CD4-positive, alpha-beta T cell treated with Interleukin-1 beta for 1 hour (primary cell): ENCODE measurements around the gene THAP4.

ENCODE experiments used
- DNase-seq, 2 donors: peaks; one replicate each; pipeline ENCODE4 v3.0.0-alpha.2; 2020 to 2022

THAP4 gene

DNA sequence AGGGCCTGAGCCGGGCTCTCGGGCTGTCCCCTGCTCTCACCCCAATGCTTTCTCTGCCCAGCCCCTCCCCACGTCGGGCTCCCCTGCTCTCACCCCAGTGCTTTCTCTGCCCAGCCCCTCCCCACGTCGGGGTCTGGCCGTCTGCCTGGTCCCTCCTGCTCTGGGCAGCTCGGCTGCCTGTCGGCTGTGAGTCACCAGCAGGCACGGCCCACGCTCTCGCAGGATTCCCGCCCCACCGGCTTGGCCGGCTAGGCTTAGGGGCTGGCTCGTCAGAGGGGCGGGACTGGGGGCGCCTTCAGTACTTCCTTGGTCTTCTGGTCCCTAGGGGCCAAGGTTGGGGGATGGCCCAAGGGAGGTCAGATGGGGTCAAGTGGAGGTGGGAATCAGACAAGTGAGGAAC lies 75.1 kb downstream of the THAP4 start:
- DNase-seq, result no peak

DNA sequence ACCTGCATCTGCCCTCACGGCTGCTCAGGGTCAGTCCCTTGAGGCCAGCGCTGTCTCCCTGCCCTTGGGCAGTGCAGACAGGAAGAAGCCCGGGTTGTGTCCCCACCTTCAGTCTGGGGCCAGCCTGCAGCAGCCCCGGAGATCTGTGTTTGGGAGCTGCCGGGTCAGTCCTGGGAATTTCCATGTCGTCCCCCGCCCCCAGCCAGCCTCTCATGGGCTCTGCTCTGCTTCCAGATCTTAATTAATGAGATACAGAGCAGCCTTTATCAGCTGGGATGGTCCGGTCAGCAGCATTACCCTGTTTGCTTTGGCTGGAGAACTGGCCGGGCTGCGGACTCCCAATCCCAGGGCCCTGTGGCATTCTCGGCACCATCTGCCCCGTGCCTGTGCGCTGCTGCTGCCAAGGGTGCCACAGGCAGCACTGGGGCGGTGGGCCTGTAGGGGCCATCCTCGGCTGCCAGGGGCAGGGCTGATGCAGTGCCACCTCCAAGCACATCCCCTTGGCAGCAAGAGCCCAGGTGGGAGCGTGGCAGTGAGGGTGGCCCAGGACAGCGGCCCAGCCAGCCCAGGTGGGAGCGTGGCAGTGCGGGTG lies 76.0 kb downstream of the THAP4 start:
- DNase-seq, result no peak

DNA sequence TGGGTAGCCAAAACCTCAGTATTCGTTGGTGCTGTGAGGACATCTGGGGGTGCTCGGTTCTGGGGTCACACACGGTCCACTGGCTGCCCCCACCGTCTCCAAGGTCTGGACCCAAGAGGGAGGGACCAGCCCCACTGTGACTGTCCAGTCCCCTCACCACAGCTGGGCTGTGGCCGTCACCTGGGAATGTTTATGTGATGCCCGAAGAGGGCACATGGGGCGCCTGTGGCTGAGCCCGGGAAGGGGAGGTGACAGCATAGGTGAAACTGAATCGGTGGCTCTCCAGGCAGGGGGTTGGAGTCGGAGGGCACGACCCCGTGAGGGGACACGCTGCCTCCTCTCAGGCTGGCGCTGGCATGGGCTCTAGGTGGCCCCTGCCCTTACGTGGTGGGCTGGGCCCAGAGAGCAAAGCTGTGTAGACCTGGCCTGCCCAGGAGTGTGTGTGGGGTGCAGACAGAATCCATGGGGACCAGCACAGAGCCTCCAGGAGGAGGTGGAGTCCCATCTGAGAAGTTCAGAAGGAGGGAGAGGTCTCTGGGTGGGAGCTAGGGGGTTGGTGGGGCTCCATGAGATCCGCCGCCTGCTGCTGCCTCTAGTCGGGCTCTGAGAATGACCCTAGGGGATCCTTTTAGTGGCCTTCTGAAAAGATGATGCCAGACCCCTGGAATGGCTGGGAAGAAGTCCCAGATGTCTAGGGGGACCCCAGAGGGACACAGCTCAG lies 76.6 kb downstream of the THAP4 start:
- DNase-seq, result no peak

DNA sequence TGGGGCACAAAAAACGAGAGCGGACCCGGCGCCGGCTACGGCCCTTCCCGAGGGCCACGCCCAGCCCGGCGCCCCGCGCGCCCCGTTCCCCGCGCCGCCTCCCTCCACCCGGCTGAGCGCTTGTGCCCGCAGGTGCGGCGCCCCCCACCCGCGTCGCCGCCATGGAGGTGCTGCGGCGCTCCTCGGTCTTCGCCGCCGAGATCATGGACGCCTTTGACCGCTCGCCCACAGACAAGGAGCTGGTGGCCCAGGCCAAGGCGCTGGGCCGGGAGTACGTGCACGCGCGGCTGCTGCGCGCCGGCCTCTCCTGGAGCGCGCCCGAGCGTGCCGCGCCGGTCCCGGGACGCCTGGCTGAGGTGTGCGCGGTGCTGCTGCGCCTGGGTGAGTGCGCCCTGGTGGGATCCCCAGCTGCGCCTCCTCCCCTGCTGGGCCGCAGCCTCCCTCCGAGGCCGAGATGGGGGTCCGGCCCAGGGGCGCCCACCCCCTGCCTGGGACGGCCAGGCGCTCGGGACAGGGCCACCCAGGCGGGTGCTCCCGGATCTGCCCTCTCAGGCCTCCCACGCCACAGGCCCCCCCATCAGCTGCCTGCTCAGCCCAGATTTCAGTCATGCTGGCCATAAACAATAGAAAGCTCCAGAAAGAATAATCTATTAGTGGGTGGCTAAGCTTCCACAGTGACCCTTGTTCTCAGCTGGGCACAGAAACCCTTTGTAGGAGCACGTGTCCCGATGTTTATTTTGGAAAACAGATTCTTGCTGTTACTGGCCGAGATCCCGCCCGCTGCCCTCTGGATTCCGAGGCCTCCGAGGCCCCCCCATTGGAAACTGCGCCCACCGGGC lies 77.4 kb downstream of the THAP4 start:
- DNase-seq, result no peak

DNA sequence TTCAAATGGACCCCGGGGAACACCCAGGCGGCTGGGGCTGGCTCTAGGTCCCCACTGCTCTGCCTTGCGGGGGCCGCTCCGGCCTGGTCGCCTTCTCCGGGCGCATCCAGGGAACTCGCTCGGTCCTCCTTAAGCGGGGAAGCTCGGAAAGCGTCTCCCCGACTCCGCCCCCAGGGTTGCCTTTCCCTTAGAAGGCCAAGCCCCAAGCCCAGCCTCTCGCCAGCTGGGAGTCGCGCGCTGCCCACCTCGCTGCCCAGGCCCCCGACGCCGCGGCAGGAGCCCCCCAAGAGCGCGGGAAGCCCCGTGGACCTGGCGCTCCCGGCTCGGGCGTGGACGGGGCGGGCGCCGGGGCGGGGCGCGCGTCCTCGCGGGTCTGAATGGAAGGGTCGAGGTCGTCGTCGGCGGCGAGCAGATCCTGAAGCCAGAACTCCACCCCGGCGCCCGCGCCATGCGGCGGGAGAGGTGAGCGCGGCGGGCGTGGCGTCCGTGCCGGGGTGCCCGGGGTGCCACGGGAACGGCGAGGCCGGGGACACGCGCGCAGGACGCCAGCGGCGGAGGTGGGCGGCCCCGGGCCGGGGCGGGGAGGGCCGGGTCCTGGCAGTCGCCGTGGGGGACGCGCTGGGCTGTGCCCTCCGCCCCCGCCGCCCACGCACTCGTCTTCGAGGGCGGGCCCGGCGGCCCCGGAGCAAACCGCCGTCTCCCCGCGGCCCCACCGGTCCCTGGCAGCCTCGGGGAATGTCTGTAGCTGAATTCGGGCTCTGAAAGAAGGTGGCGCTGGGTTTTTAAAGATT lies 78.2 kb downstream of the THAP4 start, which contains the start of gene BOK:
Gene BOK, plus strand, starts transcription at position 214 of the 791 bp plus-strand sequence. CDS start 739 bp downstream, outside the sequence.
- no peak for DNase-seq

DNA sequence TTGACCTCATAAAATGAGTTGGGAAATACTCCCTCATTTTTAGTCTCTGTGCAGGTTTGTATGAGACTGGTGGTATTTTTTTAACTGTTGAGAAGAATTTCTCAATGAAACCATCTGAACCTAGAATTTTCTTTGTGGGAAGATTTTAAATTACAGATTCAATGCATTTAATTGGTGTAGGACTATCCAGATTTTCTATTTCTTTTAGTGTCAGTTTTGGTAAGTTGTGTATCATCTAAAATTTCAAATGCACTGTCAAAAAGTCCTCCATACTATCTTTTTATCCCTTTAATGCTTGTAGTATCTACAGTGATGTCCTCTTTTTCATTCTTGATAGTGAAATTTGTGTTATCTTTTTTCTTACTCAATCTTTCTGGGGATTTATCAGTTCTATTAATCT lies 80.2 kb downstream of the THAP4 start:
- DNase-seq, result no peak

DNA sequence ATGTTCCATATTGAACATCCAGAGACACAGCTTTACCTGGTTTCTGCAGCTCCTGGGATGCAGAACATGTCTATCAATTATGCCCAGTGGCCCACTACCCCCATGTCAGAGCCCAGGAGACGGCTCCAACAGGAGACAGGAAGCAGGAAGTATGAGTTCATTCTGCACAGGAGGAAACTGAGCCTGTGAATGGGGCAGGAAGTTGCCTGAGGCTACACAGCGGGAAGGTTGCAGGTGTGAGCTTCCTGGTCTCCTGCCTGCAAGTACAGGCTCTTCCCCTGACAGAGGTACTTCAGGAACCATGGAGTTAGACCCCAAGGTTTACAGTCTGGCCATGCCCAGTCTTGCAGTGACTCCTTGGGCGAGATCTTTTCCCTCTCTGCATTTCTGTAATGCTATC lies 81.2 kb downstream of the THAP4 start:
- DNase-seq, result no peak

DNA sequence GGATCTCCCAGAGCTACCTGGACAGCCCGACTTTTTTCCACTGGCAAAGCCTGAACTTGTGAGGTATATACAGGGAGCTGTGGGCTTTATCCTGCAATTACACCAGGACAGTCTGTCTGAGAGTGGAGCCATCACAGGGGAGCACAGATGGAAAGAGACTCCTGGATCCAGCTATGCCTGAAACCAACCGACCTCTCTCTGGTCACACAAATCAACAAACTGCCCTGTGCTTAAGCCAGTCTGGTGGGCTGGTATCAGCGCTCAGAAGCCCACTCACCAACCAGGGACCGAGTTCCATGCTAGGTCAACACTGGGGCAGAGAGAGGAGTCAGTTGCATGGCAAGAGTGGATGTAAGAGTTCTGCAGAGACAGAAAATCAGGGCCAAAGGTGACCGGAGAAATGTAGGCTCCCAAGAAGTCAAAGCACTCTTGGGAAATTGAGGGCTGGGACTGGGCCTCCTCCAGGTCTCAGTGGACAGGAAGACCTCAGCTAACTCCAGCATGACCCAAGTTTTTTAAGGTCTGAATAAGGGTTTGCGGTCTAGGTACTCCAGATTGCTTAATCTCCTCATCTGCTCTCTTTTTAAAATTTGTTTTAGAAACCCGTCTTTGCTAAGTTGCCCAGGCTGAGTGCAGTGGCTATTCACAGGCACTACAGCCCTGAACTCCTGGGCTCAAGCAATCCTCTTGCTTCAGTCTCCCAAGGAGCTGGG lies 82.2 kb downstream of the THAP4 start:
- DNase-seq, result no peak

DNA sequence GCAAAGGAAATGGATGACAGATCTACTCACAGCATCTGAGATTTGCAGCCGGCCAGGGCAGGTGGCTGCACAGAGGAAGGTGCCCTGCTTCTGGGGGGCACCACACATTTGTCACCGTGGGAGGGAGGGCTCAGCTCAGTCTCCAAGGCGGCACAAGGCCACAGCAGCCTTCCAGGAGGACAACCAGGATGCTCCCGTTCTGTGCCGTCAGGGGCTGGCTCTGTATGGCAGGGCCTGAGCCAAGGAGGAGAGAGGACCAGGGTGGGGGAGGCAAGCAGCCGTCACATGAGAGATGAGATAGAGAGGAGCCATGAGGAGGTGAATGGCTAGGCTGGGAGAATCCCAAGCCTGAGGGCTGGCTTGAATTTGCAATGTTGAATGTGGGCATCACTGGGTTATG lies 83.0 kb downstream of the THAP4 start:
- DNase-seq, result no peak

DNA sequence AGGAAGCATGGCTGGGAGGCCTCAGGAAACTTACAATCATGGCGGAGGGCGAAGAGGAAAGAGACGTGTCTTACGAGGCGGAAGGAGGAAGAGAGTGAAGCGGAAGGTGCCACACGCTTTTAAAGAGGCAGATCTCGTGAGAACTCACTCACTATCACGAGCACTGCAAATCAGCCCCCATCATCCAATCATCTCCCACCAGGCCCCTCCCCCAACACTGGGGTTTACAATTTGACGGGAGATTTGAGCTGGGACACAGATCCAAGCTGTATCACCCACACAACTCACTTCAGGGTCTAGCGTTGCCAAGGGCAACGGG lies 83.5 kb downstream of the THAP4 start:
- DNase-seq, result no peak

DNA sequence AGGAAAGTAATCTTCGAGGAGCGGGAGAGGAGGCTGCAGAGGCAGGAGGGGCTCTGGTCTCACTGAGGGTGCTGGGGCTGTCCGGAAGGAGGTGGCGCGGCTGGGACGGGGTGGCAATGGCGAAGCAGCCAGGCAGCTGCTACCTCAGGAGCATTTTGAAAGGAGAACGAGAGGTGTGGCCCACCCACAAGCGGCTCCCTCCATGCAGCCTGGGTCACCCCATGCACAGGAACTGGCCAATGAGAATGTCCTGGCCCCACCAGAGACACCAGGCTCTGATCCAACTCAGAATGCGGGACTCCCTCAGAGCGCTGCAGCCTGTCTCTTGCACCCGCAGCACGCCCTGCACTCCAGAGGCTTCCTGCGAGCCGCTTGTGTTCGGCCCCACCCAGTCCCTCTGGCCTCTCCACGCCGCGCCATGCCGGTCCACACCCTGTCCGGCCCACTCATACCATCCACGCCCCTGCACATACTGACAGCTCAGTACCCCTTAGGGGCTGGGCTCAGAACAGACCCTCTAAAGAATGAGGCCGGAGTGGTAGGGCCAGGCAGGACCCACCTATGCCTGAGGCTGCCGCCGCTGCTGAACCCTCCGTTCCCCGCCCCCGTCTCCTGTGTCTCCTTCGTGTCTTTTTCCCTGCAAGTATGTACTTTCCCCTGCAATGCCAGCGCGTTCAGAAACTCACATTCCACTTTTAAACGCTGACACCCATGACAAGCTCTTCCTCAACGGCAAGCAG lies 84.8 kb downstream of the THAP4 start:
- DNase-seq, result no peak

DNA sequence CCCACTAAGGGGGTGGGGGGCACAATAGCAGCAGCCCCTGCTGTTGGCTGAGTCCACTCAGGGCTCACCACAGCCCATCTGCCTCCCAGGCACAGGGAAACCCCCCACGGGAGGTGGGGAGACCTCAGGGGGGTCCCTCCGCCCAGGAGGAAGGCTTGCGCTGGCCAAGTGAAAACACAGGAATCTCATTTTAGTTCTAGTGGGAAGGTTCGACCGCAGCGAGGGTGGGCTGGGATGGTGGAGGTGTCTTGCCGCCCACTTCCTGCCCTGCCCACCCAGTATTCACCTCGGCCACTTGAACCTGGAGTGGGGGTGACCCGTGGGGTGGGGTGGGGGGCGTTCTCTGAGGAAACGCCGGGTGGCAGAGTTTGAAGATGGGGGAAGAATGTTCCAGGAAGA lies 85.4 kb downstream of the THAP4 start:
- DNase-seq, result no peak

DNA sequence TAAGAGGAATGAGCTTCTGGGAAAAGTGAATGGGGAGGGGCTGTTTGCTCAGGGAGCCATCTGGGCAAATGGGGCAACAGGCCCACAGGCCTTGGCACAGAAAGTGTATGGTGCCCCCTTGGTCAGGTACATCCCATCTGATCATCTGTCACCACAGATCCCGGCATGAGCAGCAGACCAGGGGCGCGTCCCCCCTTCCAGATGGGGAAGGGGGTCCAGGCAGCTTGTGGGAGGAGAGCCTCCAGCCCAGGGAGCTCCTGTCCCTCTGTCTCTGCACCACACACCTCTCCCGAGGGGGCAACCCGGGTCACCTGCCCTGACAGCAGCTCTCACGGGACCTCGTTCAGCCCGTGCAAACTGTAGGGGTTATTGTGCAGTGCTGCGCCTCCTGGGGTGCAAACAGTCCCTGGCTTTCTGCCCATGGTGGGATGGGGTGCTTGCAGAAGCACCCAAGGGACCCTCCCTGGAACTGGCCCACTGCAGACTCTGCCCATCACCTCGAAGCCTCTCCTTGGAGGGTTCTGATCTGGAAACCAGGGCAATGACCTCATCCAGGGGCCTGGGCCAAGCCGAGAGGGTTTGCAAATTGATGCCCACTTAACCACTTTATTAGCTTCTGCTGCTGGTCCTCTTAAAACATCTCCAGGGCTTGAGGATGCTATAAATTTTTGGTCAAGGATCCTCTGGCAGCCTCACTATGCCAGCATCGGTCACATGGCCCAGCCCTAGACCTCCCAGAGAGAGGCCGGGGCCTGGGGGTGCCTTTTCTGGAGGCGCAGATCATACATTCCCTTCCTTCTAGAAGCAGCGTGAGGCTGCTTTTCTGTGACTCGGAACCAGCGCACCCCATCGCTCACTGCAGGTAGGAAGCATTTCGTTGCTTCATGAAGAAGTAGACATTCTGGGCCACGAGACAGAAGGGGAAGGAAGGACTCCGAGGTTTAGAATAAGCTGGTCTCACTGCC lies 86.1 kb downstream of the THAP4 start:
- no peak for DNase-seq

DNA sequence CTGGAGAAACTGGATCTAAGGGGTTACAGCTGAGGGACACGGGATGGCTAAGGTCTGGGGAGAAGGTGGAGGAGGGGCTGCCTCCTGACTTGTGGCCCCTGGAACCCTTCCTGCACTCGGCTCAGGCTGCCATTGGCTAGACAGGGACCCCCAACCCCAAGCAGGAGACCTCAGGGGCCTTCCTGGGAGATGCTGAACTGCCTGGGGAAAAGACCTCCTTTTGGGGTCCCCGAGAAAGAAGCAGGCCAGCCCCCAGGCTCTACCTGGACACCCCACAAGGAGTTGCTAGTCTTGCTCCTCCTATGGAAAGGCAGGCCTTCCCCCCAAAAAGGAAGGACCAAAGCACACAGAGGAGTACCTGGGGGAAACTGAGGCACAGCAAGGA lies 88.5 kb downstream of the THAP4 start:
- DNase-seq, result no peak

DNA sequence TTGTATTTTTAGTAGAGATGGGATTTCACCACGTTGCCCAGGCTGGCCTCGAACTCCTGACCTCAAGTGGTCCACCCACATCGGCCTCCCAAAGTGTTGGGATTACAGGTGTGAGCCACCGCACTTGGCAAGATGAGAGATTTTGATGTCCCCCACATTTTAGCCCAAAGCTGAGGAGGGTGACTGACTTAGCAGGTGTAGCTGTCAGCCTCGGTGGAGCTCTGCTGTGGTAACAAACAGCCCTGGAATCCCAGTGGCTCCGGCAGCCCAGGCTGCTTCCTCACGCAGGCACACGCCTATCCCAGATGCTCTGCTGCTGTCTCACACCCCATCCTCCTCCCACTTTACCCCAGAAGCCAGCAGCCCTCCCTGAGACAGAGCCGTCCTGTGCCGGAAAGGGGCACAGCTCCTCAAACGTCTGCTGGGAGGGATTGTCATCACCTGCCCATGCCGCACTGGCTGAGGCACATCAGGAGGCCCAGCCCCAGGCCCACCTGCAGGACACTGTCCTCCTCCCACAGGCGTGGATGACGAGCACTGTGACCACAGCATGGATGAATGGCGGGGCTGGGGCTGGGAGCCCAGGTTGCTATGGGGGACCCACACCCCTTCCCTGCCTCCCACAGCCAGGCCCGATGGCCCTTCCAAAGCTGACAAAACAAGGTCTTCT lies 89.0 kb downstream of the THAP4 start:
- DNase-seq, result no peak

DNA sequence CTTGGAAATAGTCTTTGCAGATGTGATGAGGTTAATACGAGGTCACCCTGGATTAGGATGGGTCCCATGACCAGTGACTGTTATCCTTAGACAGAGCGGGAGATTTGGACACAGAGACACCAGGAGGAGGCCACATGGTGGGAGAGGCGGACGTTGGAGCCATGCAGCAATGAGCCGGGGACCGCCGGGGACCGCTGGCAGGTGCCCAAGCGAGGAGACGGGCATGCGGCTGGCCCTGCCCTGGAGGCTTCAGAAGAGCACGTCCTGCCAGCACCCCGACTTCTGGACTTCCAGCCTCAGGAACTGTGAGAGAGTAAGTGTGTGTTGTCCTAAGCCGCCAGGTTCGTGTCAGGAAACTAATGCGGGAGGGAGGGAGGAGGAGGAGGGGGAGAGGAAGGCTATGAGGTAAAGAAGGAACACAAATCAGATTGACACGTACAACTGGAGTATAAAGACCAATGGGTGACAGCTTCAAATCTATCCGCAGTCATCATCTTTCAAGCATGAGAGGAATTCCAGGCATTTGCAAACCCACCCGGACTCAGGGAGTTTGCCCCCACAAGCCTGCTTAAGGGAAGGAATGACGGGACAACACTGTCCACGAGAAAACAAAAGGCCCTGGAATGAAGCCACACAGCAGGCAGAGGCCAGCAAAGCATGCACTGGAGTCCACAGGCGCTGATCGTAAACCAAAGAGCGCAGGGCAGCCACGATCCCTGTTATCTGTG lies 90.0 kb downstream of the THAP4 start:
- no peak for DNase-seq

DNA sequence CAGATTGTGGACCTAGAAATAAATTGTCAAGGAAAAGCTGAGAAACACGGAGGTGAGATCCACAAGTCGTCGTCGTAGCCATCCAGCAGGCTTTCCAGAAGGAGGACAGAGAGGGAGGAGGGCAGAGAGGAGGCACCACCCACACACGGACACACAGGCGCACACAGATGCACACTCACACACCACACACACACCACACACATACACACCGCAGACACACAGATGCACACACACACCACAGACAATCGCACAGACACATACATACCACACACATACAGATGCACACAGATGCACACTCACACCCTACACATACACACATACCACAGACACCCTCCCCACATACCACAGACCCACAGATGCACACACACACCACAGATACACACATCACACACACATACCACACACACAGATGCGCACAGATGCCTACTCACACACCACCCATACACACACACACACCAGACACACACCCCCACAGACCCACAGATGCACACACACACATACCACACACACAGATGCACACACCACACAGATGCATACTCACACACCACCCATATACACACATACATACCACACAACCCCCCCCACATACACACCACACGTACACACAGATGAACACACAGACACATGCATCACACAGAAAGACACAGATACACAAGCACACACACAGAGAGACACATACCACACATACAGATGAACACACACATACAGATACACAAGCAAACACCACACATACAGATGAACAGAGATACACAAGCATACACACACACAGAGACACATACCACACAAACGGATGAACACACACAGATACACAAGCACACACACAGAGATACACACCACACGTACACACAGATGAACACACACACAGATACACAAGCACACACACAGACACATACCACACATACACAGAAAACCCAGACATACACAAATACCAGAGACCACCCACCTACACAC lies 91.2 kb downstream of the THAP4 start:
- DNase-seq, result no peak

DNA sequence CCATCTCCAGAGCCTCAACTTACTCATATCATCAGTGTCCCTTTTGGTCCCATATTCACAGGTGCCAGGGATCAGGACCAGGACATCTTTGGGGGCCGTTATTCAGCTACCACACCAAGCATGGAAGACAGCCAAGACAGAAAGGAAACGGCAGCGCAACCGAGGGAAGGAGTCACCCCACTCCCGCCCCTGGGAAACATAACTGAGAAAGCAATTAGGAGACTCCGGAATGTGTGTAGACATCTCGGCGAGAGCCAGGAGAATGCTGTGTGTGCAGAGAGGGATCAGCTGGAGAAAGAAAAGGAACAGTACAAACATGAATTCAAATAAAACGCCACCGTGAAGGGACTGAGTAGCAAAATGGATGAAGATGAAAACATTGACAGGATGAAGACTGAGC lies 91.9 kb downstream of the THAP4 start:
- no peak for DNase-seq
